Hematopoietic multipotent progenitor cell treated with erythropoietin and hydrocortisone succinate and interleukin-3 and kit ligand, for 15 days (in vitro differentiated cells): Measurements from ENCODE around the gene TAS2R60.
"Not testable (repeated sequence)": the region's sequence is repeated elsewhere in the genome, so short reads cannot be mapped to it uniquely, and the experiment has no call there.

Experiments
- DNase-seq: peaks from one replicate; pipeline ENCODE4 v3.0.0-alpha.2; 2015; ENCODE audit warnings: low spot score

The TAS2R60 gene

GRCh38 chr7:143411976-143412708, 31.1 kb upstream of the TAS2R60 start:
- no peak for DNase-seq

GRCh38 chr7:143413123-143413522, 30.1 kb upstream of the TAS2R60 start:
- no peak for DNase-seq

- DNase-seq: not testable (repeated sequence)
These were observed 28.0 kb upstream of the TAS2R60 start for GRCh38 chr7:143415209-143415608.

GRCh38 chr7:143415742-143416397, 27.4 kb upstream of the TAS2R60 start:
- no peak for DNase-seq

- DNase-seq: peak; percentile 55
These were observed 26.6 kb upstream of the TAS2R60 start for GRCh38 chr7:143416565-143417149.

GRCh38 chr7:143417734-143418383, 25.4 kb upstream of the TAS2R60 start:
- DNase-seq: no peak

- no peak for DNase-seq
These were observed 24.4 kb upstream of the TAS2R60 start for GRCh38 chr7:143418681-143419458.

- DNase-seq: no peak
These were observed 23.4 kb upstream of the TAS2R60 start for GRCh38 chr7:143419880-143420279.

GRCh38 chr7:143420624-143421023, 22.6 kb upstream of the TAS2R60 start:
- DNase-seq: not testable (repeated sequence)

GRCh38 chr7:143422033-143422432, 21.2 kb upstream of the TAS2R60 start:
- no peak for DNase-seq

- not testable (repeated sequence) for DNase-seq
These were observed 18.8 kb upstream of the TAS2R60 start for GRCh38 chr7:143424476-143424875.

GRCh38 chr7:143426479-143427142, 16.6 kb upstream of the TAS2R60 start:
- DNase-seq: no peak

- no peak for DNase-seq
These were observed 13.2 kb upstream of the TAS2R60 start for GRCh38 chr7:143429770-143430698.

- no peak for DNase-seq
These were observed 12.1 kb upstream of the TAS2R60 start for GRCh38 chr7:143431109-143431508.

- no peak for DNase-seq
These were observed 9.5 kb upstream of the TAS2R60 start for GRCh38 chr7:143433759-143434158.

GRCh38 chr7:143434660-143435059, 8.6 kb upstream of the TAS2R60 start:
- DNase-seq: no peak

GRCh38 chr7:143435266-143435665, 8.0 kb upstream of the TAS2R60 start:
- no peak for DNase-seq

- no peak for DNase-seq
These were observed 6.8 kb upstream of the TAS2R60 start for GRCh38 chr7:143436325-143436946.

GRCh38 chr7:143437578-143437977, 5.7 kb upstream of the TAS2R60 start:
- DNase-seq: no peak

GRCh38 chr7:143439866-143440265, 3.4 kb upstream of the TAS2R60 start:
- no peak for DNase-seq
